GM12801 (cell line): ENCODE data around the gene TMEM11.

Experiments used
- CTCF ChIP-seq: IDR thresholded peaks from one replicate; pipeline ENCODE4 v1.5.1; 2011; ENCODE audit warnings: control low read depth; ENCODE audit not compliant: insufficient read length; ENCODE audit errors: extremely low read depth

The TMEM11 gene

GRCh38 chr17:21213638-21214014, 335 bp downstream of the TMEM11 start:
- TF ChIP-seq CTCF: no peak

GRCh38 chr17:21212826-21213637, 929 bp downstream of the TMEM11 start:
- TF ChIP-seq CTCF: no peak

GRCh38 chr17:21211825-21212479, 2.0 kb downstream of the TMEM11 start:
- no peak for TF ChIP-seq CTCF

- TF ChIP-seq CTCF: no peak
Observed at GRCh38 chr17:21210411-21211076, 3.4 kb downstream of the TMEM11 start.

- TF ChIP-seq CTCF: no peak
Observed at GRCh38 chr17:21209511-21210175, 4.3 kb downstream of the TMEM11 start.

GRCh38 chr17:21208352-21208751, 5.6 kb downstream of the TMEM11 start:
- TF ChIP-seq CTCF: no peak

GRCh38 chr17:21204935-21205334, 9.0 kb downstream of the TMEM11 start:
- no peak for TF ChIP-seq CTCF
